Natural killer cell (primary cell): Measurements from ENCODE around the gene CDH26. TPM values are rescaled to one million over a fixed set of nuclear protein-coding genes. Genes with fewer than 3 reads are reported as not detected.

Source experiments
- ATAC-seq, 3 donors: fragments of 150-1000 bp in 2 of 3; fragments of 200-7000 bp in 1 of 3; cut with Tn5 transposase; 1 replicate in 1 of 3; 2 replicates in 2 of 3; pipeline ENCODE4 v1.10.0; 2021; ENCODE audit warnings: mild to moderate bottlenecking in 2 of 3, moderate library complexity in 2 of 3
- DNase-seq, 2 donors: peaks; one replicate each; pipeline versions ENCODE4 v3.0.0 to v3.0.0-alpha.2; 2013 to 2021; ENCODE audit warnings: mixed read lengths in 1 of 2
- H3K27ac ChIP-seq: one replicate; pipeline ENCODE4 v1.5.1; 2013; ENCODE audit warnings: mild to moderate bottlenecking, low read length
- H3K27me3 ChIP-seq: one replicate; pipeline ENCODE4 v1.6.1; 2013; ENCODE audit warnings: low read length; ENCODE audit not compliant: control insufficient read depth, insufficient read depth
- H3K36me3 ChIP-seq: one replicate; pipeline ENCODE4 v1.6.1; 2013; ENCODE audit warnings: low read length; ENCODE audit not compliant: control insufficient read depth, insufficient read depth
- H3K4me1 ChIP-seq: one replicate; pipeline ENCODE4 v1.6.1; 2013; ENCODE audit warnings: low read length; ENCODE audit not compliant: control insufficient read depth, insufficient read depth
- H3K4me3 ChIP-seq: one replicate; pipeline ENCODE4 v1.5.1; 2013; ENCODE audit warnings: low read length
- H3K9me3 ChIP-seq: one replicate; pipeline ENCODE4 v1.6.1; 2013; ENCODE audit warnings: low read length; ENCODE audit not compliant: control insufficient read depth, insufficient read depth
- H3K27ac Mint-ChIP-seq, 2 donors: one replicate each; pipeline ENCODE4 v1.8.0; 2022; ENCODE audit warnings: mild to moderate bottlenecking in 2 of 2, mixed read lengths in 2 of 2, moderate library complexity in 1 of 2
- H3K27me3 Mint-ChIP-seq, 2 donors: one replicate each; pipeline ENCODE4 v1.8.0; 2022; ENCODE audit warnings: low read depth in 2 of 2, mixed read lengths in 2 of 2
- H3K36me3 Mint-ChIP-seq: one replicate; pipeline ENCODE4 v1.8.0; 2022; ENCODE audit warnings: mixed read lengths
- H3K4me1 Mint-ChIP-seq, 2 donors: one replicate each; pipeline ENCODE4 v1.8.0; 2022; ENCODE audit warnings: mixed read lengths in 2 of 2
- H3K4me3 Mint-ChIP-seq: one replicate; pipeline ENCODE4 v1.8.0; 2022; ENCODE audit warnings: mild to moderate bottlenecking, moderate library complexity, mixed read lengths
- H3K9me3 Mint-ChIP-seq, 2 donors: one replicate each; pipeline ENCODE4 v1.8.0; 2022; ENCODE audit warnings: mixed read lengths in 2 of 2
- WGBS: methylation state at CpG from one replicate; pipeline ENCODE4 v1.1.7; 2013; ENCODE audit warnings: missing lambda C conversion rate; ENCODE audit not compliant: insufficient coverage; 5-methylcytosine and 5-hydroxymethylcytosine counted together
- intact Hi-C: fragments of 100-400 bp; cut with micrococcal nuclease; formaldehyde crosslinking; loops from one replicate; pipeline ENCODE4 v1.14.2; 2022
- total RNA-seq, 4 donors: library from RNA; stranded (reverse); fragments of 120-200 nt in 1 of 4; gene quantifications; one replicate each; pipeline versions ENCODE4 v1.2.3 to v1.2.4, GENCODE V29; 2013 to 2022
- TF ChIP-seq, protein P1 (sequence below): fragments of 200-600 bp; IDR thresholded peaks from one replicate; pipeline ENCODE4 v1.8.0; 2022; ENCODE audit warnings: antibody characterized with exemption

Gene CDH26
- 1 to 10 TPM; 1.2 to 2.0 (median 1.8) TPM for total RNA-seq
- total RNA-seq (2013) = 2.3 TPM

DNA sequence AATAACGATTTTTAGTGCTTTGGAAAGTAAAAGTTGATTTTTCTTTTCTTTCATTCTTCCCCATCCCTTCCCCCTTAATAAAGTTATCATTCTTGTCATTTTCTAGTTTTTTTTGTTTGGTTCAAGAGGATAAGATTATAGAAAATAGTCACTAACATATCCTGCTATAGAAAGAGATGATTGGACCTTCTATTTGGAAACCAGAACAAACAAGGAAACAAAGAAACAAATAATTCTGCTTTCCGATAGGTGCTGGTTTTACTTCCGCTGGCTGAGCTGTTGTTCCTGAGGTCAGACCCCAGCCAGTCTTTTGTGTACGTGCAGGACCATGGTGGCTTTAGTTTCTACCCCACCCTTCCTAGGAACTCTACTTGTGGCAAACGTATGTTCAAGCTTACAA, at the start of gene CDH26:
TSS of gene CDH26 (plus strand) at position 301 of the 400 bp plus-strand sequence. CDS start 304 bp downstream, outside the sequence.
- H3K36me3 Mint-ChIP-seq = no peaks in the 10 kb centered on the region
- H3K27ac Mint-ChIP-seq = no peak within 1 kb of the TSS
- no peaks in the 10 kb centered on the region for H3K36me3 ChIP-seq
- H3K9me3 ChIP-seq = no peaks in the 10 kb centered on the region
- WGBS = 89% methylated on average over 3 of the region's 5 CpGs
- TF ChIP-seq, protein P1, sequence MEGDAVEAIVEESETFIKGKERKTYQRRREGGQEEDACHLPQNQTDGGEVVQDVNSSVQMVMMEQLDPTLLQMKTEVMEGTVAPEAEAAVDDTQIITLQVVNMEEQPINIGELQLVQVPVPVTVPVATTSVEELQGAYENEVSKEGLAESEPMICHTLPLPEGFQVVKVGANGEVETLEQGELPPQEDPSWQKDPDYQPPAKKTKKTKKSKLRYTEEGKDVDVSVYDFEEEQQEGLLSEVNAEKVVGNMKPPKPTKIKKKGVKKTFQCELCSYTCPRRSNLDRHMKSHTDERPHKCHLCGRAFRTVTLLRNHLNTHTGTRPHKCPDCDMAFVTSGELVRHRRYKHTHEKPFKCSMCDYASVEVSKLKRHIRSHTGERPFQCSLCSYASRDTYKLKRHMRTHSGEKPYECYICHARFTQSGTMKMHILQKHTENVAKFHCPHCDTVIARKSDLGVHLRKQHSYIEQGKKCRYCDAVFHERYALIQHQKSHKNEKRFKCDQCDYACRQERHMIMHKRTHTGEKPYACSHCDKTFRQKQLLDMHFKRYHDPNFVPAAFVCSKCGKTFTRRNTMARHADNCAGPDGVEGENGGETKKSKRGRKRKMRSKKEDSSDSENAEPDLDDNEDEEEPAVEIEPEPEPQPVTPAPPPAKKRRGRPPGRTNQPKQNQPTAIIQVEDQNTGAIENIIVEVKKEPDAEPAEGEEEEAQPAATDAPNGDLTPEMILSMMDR = no peak
- H3K27me3 Mint-ChIP-seq = no peaks in the 10 kb centered on the region
- H3K4me1 Mint-ChIP-seq = no peaks in the 10 kb centered on the region
- DNase-seq (no peak), ATAC-seq (no peak)
- no peaks in the 10 kb centered on the region for H3K27me3 ChIP-seq
- no peaks in the 10 kb centered on the region for H3K4me1 ChIP-seq
- H3K9me3 Mint-ChIP-seq = no peaks in the 10 kb centered on the region
- H3K4me3 ChIP-seq = no peak within 1 kb of the TSS
- no peak within 1 kb of the TSS for H3K27ac ChIP-seq
- intact Hi-C loops = no loop called here
- no peak within 1 kb of the TSS for H3K4me3 Mint-ChIP-seq

DNA sequence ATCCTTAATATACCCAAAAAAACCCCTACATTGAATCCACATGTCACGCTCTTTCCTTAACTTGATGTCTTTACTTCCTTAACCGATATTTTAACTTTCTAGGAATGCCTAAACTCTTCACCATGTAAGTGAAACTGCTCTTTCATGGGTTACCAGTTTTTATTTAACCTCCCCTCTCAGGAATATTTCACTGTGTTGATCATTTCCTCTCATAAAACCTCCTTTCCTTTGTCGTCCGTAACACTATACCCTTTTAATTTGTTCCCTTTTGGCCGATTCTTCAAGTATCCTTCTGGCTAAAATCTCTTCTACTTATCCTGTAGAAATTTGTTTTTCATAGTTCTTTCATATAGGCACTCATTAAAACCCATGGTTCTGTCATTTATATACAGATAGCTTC, 49.4 kb upstream of the CDH26 start:
- Histone ChIP-seq H3K36me3 (no peaks in the 10 kb centered on the region), H3K4me1 (no peaks in the 10 kb centered on the region), H3K9me3 (no peaks in the 10 kb centered on the region), H3K4me3 (no peak overlapping the region), H3K27ac (no peak overlapping the region), H3K27me3 (no peaks in the 10 kb centered on the region)
- Mint-ChIP-seq H3K36me3 (no peaks in the 10 kb centered on the region), H3K27ac (no peak overlapping the region), H3K9me3 (no peaks in the 10 kb centered on the region), H3K4me1 (no peaks in the 10 kb centered on the region), H3K4me3 (no peak overlapping the region), H3K27me3 (peaks cover 0 to 3% of the 10 kb centered on the region in 2 donors)
- intact Hi-C loops = no loop called here
- ATAC-seq (no peak), DNase-seq (no peak)
- TF ChIP-seq, protein P1 = no peak
- WGBS = 97% methylated on average over 5 of the region's 5 CpGs

DNA sequence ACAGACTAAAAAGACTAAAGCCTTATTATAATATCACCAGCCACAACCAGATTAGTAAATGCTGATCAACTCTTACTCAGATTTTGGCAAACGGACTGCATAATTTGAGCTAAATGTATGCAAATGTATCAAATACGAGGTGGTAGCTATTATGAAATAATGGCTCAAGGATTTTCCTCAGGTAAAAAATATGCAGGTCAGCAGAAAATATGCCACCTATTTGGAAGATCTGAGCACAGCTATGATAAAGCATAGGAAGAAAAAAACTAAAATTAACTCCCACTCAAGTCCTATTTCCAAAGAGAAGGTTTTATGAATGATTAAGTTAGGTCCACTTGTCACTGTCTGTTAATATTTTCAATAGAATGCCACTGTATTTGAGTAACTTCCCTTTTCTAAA, 47.2 kb upstream of the CDH26 start:
- H3K9me3 Mint-ChIP-seq = no peaks in the 10 kb centered on the region
- no peaks in the 10 kb centered on the region for H3K36me3 Mint-ChIP-seq
- no peak overlapping the region for H3K27ac Mint-ChIP-seq
- no peaks in the 10 kb centered on the region for H3K9me3 ChIP-seq
- no peaks in the 10 kb centered on the region for H3K4me1 Mint-ChIP-seq
- intact Hi-C loops = no loop called here
- H3K4me3 Mint-ChIP-seq = no peak overlapping the region
- TF ChIP-seq, protein P1 = no peak
- H3K36me3 ChIP-seq = no peaks in the 10 kb centered on the region
- peaks cover 0 to 3% of the 10 kb centered on the region in 2 donors for H3K27me3 Mint-ChIP-seq
- DNase-seq (no peak), ATAC-seq (no peak)
- no peak overlapping the region for H3K4me3 ChIP-seq
- no peak overlapping the region for H3K27ac ChIP-seq
- 96% methylated on average over 2 of the region's 2 CpGs for WGBS
- H3K27me3 ChIP-seq = no peaks in the 10 kb centered on the region
- no peaks in the 10 kb centered on the region for H3K4me1 ChIP-seq

DNA sequence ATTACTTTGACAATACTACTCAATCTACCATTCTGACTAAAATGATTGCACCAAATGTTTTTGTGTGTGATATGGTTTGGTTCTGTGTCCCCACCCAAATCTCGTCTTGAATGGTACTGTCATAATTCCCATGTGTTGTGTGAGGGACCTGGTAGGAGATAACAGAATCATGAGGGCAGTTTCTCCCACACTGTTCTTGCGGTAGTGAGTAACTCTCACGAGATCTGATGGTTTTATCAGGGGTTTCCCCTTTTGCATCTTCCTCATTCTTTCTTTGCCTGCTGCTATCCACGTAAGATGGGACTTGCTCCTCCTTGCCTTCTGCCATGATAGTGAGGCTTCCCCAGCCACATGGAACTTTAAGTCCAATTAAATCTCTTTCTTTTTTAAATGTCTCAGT, 45.6 kb upstream of the CDH26 start:
- no peak overlapping the region for H3K4me3 ChIP-seq
- H3K9me3 ChIP-seq = no peaks in the 10 kb centered on the region
- H3K36me3 ChIP-seq = no peaks in the 10 kb centered on the region
- intact Hi-C loops = no loop called here
- TF ChIP-seq, protein P1 = no peak
- Mint-ChIP-seq H3K27ac (no peak overlapping the region), H3K27me3 (peaks cover 0 to 3% of the 10 kb centered on the region in 2 donors), H3K9me3 (no peaks in the 10 kb centered on the region), H3K4me3 (no peak overlapping the region), H3K36me3 (no peaks in the 10 kb centered on the region), H3K4me1 (no peaks in the 10 kb centered on the region)
- H3K27me3 ChIP-seq = no peaks in the 10 kb centered on the region
- 51% methylated on average over 4 of the region's 4 CpGs for WGBS
- ATAC-seq = no peak
- no peaks in the 10 kb centered on the region for H3K4me1 ChIP-seq
- DNase-seq = no peak
- no peak overlapping the region for H3K27ac ChIP-seq
